Astrocyte (in vitro differentiated cells and primary cell): Measurements from ENCODE around the gene DUSP15. TPM values are rescaled to one million over a fixed set of nuclear protein-coding genes. Genes with fewer than 3 reads are reported as not detected.

Experiments
- DNase-seq: peaks from one replicate; pipeline ENCODE4 v3.0.0-alpha.2; 2010; ENCODE audit warnings: low read depth
- FAIRE-seq: peaks from 2 replicates; lab custom pipeline; 2011; peaks lifted over from hg19 to GRCh38; lab: Jason Lieb, UNC
- H2AFZ ChIP-seq: 2 replicates; pipeline ENCODE4 v1.6.0; 2012; ENCODE audit warnings: low read depth, low read length, inconsistent platforms
- H3K27ac ChIP-seq: 2 replicates; pipeline ENCODE4 v1.5.1; 2011; ENCODE audit warnings: low read depth, low read length, inconsistent platforms
- H3K27me3 ChIP-seq: 2 replicates; pipeline ENCODE4 v1.6.0; 2011; ENCODE audit warnings: low read length, inconsistent platforms; ENCODE audit not compliant: insufficient read depth
- H3K36me3 ChIP-seq: 2 replicates; pipeline ENCODE4 v1.5.1; 2011; ENCODE audit warnings: low read length, inconsistent platforms; ENCODE audit not compliant: insufficient read depth
- H3K4me1 ChIP-seq: 2 replicates; pipeline ENCODE4 v1.5.1; 2011; ENCODE audit warnings: low read length, inconsistent platforms; ENCODE audit not compliant: insufficient read depth
- H3K4me2 ChIP-seq: 2 replicates; pipeline ENCODE4 v1.6.0; 2012; ENCODE audit warnings: low read length, inconsistent platforms
- H3K4me3 ChIP-seq: 2 replicates; pipeline ENCODE4 v1.5.1; 2011; ENCODE audit warnings: low read depth, mild to moderate bottlenecking, low read length, inconsistent platforms; ENCODE audit not compliant: insufficient read depth
- H3K79me2 ChIP-seq: 2 replicates; pipeline ENCODE4 v1.6.0; 2012; ENCODE audit warnings: mild to moderate bottlenecking, low read length, inconsistent platforms; ENCODE audit not compliant: insufficient read depth
- H3K9ac ChIP-seq: 2 replicates; pipeline ENCODE4 v1.6.0; 2012; ENCODE audit warnings: mild to moderate bottlenecking, low read length, inconsistent platforms
- H3K9me3 ChIP-seq: 2 replicates; pipeline ENCODE4 v1.5.1; 2012; ENCODE audit warnings: low read depth, mild to moderate bottlenecking, low read length, inconsistent platforms; ENCODE audit not compliant: insufficient read depth
- H4K20me1 ChIP-seq: 2 replicates; pipeline ENCODE4 v1.6.0; 2012; ENCODE audit warnings: low read length, inconsistent platforms; ENCODE audit not compliant: insufficient read depth
- H3K27ac Mint-ChIP-seq: one replicate; pipeline ENCODE4 v1.8.0; 2021; ENCODE audit warnings: mild to moderate bottlenecking, mixed read lengths; ENCODE audit not compliant: unreplicated experiment
- H3K27me3 Mint-ChIP-seq: one replicate; pipeline ENCODE4 v1.8.0; 2021; ENCODE audit warnings: low read depth, mixed read lengths; ENCODE audit not compliant: unreplicated experiment
- H3K36me3 Mint-ChIP-seq: one replicate; pipeline ENCODE4 v1.8.0; 2021; ENCODE audit warnings: low read depth, mixed read lengths; ENCODE audit not compliant: unreplicated experiment
- H3K4me1 Mint-ChIP-seq: one replicate; pipeline ENCODE4 v1.8.0; 2021; ENCODE audit warnings: low read depth, mixed read lengths; ENCODE audit not compliant: unreplicated experiment
- H3K4me3 Mint-ChIP-seq: one replicate; pipeline ENCODE4 v1.8.0; 2021; ENCODE audit warnings: mild to moderate bottlenecking, moderate library complexity, mixed read lengths; ENCODE audit not compliant: unreplicated experiment
- H3K9me3 Mint-ChIP-seq: one replicate; pipeline ENCODE4 v1.8.0; 2021; ENCODE audit warnings: mild to moderate bottlenecking, mixed read lengths; ENCODE audit not compliant: unreplicated experiment
- CTCF ChIP-seq: IDR thresholded peaks from 2 replicates; pipeline ENCODE4 v1.5.1; 2011; ENCODE audit warnings: low read depth, mild to moderate bottlenecking, inconsistent platforms, low read length, moderate library complexity; ENCODE audit not compliant: insufficient read depth
- EZH2 ChIP-seq: IDR thresholded peaks from 2 replicates; pipeline ENCODE4 v1.6.1; 2012; ENCODE audit warnings: mild to moderate bottlenecking, low read length, inconsistent platforms; ENCODE audit not compliant: insufficient read depth
- total RNA-seq: library from RNA; stranded (reverse); gene quantifications from 2 replicates; pipeline ENCODE4 v1.2.1, GENCODE V29; 2021

The DUSP15 gene
- total RNA-seq, 1 donor from 2014 or later = 1.2 TPM

- H3K27ac ChIP-seq = no peak overlapping the region
- FAIRE-seq (no peak), DNase-seq (peak; percentile 11)
- no peaks in the 10 kb centered on the region for H3K4me1 ChIP-seq
- H3K27ac Mint-ChIP-seq = no peak overlapping the region
- no peak for TF ChIP-seq EZH2
- no peak for TF ChIP-seq CTCF
- H3K79me2 ChIP-seq = no peaks in the 10 kb centered on the region
- H3K4me1 Mint-ChIP-seq = no peaks in the 10 kb centered on the region
- H3K9me3 Mint-ChIP-seq = peaks cover 4% of the 10 kb centered on the region
- no peak overlapping the region for H3K4me3 ChIP-seq
- no peak overlapping the region for H3K4me2 ChIP-seq
- no peaks in the 10 kb centered on the region for H4K20me1 ChIP-seq
- H3K36me3 Mint-ChIP-seq = no peaks in the 10 kb centered on the region
- H3K9ac ChIP-seq = no peak overlapping the region
- no peak overlapping the region for H2AFZ ChIP-seq
- H3K36me3 ChIP-seq = no peaks in the 10 kb centered on the region
- peaks cover 2% of the 10 kb centered on the region for H3K27me3 Mint-ChIP-seq
- no peaks in the 10 kb centered on the region for H3K9me3 ChIP-seq
- H3K4me3 Mint-ChIP-seq = no peak overlapping the region
- peaks cover 11% of the 10 kb centered on the region for H3K27me3 ChIP-seq
Measured at GRCh38 chr20:31894980-31895675, 24.8 kb upstream of the DUSP15 start.

- peaks cover 10% of the 10 kb centered on the region for H3K27me3 Mint-ChIP-seq
- Histone ChIP-seq H2AFZ (no peak overlapping the region), H3K79me2 (no peaks in the 10 kb centered on the region), H3K36me3 (no peaks in the 10 kb centered on the region), H3K27me3 (peaks cover 9% of the 10 kb centered on the region), H4K20me1 (no peaks in the 10 kb centered on the region), H3K4me2 (no peak overlapping the region), H3K9me3 (no peaks in the 10 kb centered on the region), H3K4me3 (no peak overlapping the region), H3K27ac (no peak overlapping the region), H3K9ac (no peak overlapping the region), H3K4me1 (no peaks in the 10 kb centered on the region)
- H3K36me3 Mint-ChIP-seq = no peaks in the 10 kb centered on the region
- H3K4me3 Mint-ChIP-seq = no peak overlapping the region
- no peak for TF ChIP-seq CTCF
- no peak for TF ChIP-seq EZH2
- H3K27ac Mint-ChIP-seq = no peak overlapping the region
- DNase-seq (no peak), FAIRE-seq (no peak)
- H3K4me1 Mint-ChIP-seq = no peaks in the 10 kb centered on the region
- H3K9me3 Mint-ChIP-seq = no peaks in the 10 kb centered on the region
Measured at GRCh38 chr20:31890646-31891045, 20.3 kb upstream of the DUSP15 start.

- Mint-ChIP-seq H3K27ac (no peak overlapping the region), H3K4me1 (no peaks in the 10 kb centered on the region), H3K36me3 (no peaks in the 10 kb centered on the region), H3K4me3 (no peak overlapping the region), H3K27me3 (peaks cover 10% of the 10 kb centered on the region), H3K9me3 (peaks cover 2% of the 10 kb centered on the region)
- Histone ChIP-seq H3K79me2 (no peaks in the 10 kb centered on the region), H3K9ac (no peak overlapping the region), H2AFZ (no peak overlapping the region), H3K4me1 (no peaks in the 10 kb centered on the region), H3K27me3 (no peaks in the 10 kb centered on the region), H3K4me2 (no peak overlapping the region), H3K27ac (no peak overlapping the region), H3K9me3 (no peaks in the 10 kb centered on the region), H3K36me3 (no peaks in the 10 kb centered on the region), H4K20me1 (no peaks in the 10 kb centered on the region), H3K4me3 (no peak overlapping the region)
- no peak for DNase-seq
- TF ChIP-seq EZH2 = no peak
- TF ChIP-seq CTCF = no peak
- no peak for FAIRE-seq
Measured at GRCh38 chr20:31883829-31884228, 13.5 kb upstream of the DUSP15 start.
